ENCODE data around the gene SOWAHC.

- no peak for TF ChIP-seq CTCF (IDR thresholded peaks at IDR 0.05; ENCODE audit: extremely low read depth in 1 of 2, insufficient read depth in 1 of 2, low read depth in 1 of 2, low read length in 2 of 2)
- TF ChIP-seq POLR2A (IDR thresholded peaks at IDR 0.05; ENCODE audit: low read depth, low read length) = no peak
- TF ChIP-seq FOS (IDR thresholded peaks at IDR 0.05; ENCODE audit: borderline replicate concordance, insufficient read depth, low read length) = no peak
These were observed 31.4 kb downstream of the SOWAHC start for GRCh38 chr2:109645412-109646184.

All from endothelial cell of umbilical vein (primary cell).